ENCODE data around the gene IL3. TPM values are rescaled to one million over a fixed set of nuclear protein-coding genes. Genes with fewer than 3 reads are reported as not detected.

IL3 gene
- total and polyA plus RNA-seq, 2 of the 4 experiments (the other 2 are of a cell fraction): not detected

DNA sequence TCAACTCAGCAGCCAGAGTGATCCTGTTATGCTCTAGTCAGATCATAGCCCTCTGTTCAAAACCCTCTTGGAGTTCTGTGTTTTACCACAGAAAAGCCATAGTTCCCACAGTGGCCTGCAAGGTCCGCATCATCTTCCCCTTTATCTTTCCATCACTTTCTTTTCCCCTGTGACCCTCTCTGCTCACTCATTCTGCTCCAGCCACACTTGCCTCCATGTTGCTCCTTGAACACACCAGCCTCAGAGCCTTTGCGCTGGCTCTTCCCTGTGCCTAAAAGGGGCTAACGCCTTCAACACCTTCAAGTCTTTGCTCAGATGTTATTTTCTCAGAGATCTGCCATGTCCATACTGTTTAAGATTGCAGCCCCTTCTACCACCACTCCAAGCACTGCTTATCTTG, 39.5 kb downstream of the IL3 start:
- no peak overlapping the region for H4K8ac ChIP-seq (ENCODE audit: low read depth in 2 of 2, low read length in 2 of 2)
- no peak for DNase-seq
- no peak overlapping the region for H3K56ac ChIP-seq (ENCODE audit: extremely low read depth, insufficient read depth, low read length)
- H3K9me1 ChIP-seq (ENCODE audit: insufficient read depth, low read length): peaks cover 43% of the 10 kb centered on the region
- no TSS peak for BruUV-seq (replicated peaks)
- no peak overlapping the region for H3K27ac ChIP-seq (ENCODE audit: insufficient read depth, low read length)
- no peaks in the 10 kb centered on the region for H3K36me3 ChIP-seq (ENCODE audit: control insufficient read depth, insufficient read depth, low read length)
- no peaks in the 10 kb centered on the region for H4K20me1 ChIP-seq (ENCODE audit: insufficient read depth, low read length)
- H3K14ac ChIP-seq (replicated peaks; ENCODE audit: low read depth, low read length): peak overlapping the region; percentile 7
- no peaks in the 10 kb centered on the region for H3K9me3 ChIP-seq (ENCODE audit: control insufficient read depth, insufficient read depth, low read length)
- no peak overlapping the region for H3K4me3 ChIP-seq (ENCODE audit: insufficient read depth, low read depth, low read length)
- POLR2A ChIA-PET (ENCODE audit: unreplicated experiment): no interaction called here
- no peak for TF ChIP-seq CHD1 (IDR thresholded peaks at IDR 0.05; ENCODE audit: low read depth, low read length)
- TF ChIP-seq NFE2L2 (IDR thresholded peaks at IDR 0.05; ENCODE audit: low read depth, low read length): no peak
- TF ChIP-seq MXI1 (IDR thresholded peaks at IDR 0.05; ENCODE audit: borderline replicate concordance, low read depth, low read length): no peak
- no peak for TF ChIP-seq CEBPB (IDR thresholded peaks at IDR 0.05; ENCODE audit: low read depth, low read length)
- TF ChIP-seq RCOR1 (IDR thresholded peaks at IDR 0.05; ENCODE audit: insufficient replicate concordance, low read length): no peak
- no peak for TF ChIP-seq SMC3 (IDR thresholded peaks at IDR 0.05; ENCODE audit: low read depth, low read length)
- TF ChIP-seq POLR2A (IDR thresholded peaks at IDR 0.05; ENCODE audit: low read depth, low read length): no peak
- TF ChIP-seq, protein P1, sequence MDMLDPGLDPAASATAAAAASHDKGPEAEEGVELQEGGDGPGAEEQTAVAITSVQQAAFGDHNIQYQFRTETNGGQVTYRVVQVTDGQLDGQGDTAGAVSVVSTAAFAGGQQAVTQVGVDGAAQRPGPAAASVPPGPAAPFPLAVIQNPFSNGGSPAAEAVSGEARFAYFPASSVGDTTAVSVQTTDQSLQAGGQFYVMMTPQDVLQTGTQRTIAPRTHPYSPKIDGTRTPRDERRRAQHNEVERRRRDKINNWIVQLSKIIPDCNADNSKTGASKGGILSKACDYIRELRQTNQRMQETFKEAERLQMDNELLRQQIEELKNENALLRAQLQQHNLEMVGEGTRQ (IDR thresholded peaks at IDR 0.05; ENCODE audit: low read depth, low read length): no peak
- TF ChIP-seq, protein P2, sequence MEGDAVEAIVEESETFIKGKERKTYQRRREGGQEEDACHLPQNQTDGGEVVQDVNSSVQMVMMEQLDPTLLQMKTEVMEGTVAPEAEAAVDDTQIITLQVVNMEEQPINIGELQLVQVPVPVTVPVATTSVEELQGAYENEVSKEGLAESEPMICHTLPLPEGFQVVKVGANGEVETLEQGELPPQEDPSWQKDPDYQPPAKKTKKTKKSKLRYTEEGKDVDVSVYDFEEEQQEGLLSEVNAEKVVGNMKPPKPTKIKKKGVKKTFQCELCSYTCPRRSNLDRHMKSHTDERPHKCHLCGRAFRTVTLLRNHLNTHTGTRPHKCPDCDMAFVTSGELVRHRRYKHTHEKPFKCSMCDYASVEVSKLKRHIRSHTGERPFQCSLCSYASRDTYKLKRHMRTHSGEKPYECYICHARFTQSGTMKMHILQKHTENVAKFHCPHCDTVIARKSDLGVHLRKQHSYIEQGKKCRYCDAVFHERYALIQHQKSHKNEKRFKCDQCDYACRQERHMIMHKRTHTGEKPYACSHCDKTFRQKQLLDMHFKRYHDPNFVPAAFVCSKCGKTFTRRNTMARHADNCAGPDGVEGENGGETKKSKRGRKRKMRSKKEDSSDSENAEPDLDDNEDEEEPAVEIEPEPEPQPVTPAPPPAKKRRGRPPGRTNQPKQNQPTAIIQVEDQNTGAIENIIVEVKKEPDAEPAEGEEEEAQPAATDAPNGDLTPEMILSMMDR (conservative IDR thresholded peaks at IDR 0.05; ENCODE audit: low read depth, low read length): no peak
- TF ChIP-seq MAZ (IDR thresholded peaks at IDR 0.05; ENCODE audit: borderline replicate concordance, low read depth, low read length): no peak
- TF ChIP-seq FOS (IDR thresholded peaks at IDR 0.05; ENCODE audit: low read depth, low read length): no peak
- TF ChIP-seq RFX5 (IDR thresholded peaks at IDR 0.05; ENCODE audit: low read depth, low read length): no peak
- no peaks in the 10 kb centered on the region for H3K79me1 ChIP-seq (ENCODE audit: low read depth in 1 of 2, low read length in 2 of 2)
- peak overlapping the region; percentile 43; the same call in 1 of the 3 replicates for H2BK15ac ChIP-seq (ENCODE audit: low read depth, low read length)
- H3K4me1 ChIP-seq (ENCODE audit: control insufficient read depth, insufficient read depth, low read length): peaks cover 35% of the 10 kb centered on the region
- no peak overlapping the region for H4K5ac ChIP-seq (ENCODE audit: low read depth, low read length)
- no peak overlapping the region for H3K23ac ChIP-seq (ENCODE audit: low read depth, low read length)
- H2AK5ac ChIP-seq (ENCODE audit: low read depth, low read length): peak overlapping the region; percentile 35; the same call in 1 of the 2 replicates
- no peak for ATAC-seq (ENCODE audit: low read depth)
- no peak overlapping the region for H2AFZ ChIP-seq (replicated peaks; ENCODE audit: low read length, poor library complexity)
- no peak overlapping the region for H2BK5ac ChIP-seq (ENCODE audit: low read depth, low read length, poor library complexity, severe bottlenecking)
- no peak overlapping the region; the same call in 1 of the 2 replicates for H3K4ac ChIP-seq (ENCODE audit: low read depth, low read length)
- H2BK120ac ChIP-seq (ENCODE audit: low read depth, low read length): no peak overlapping the region
- H3K27me3 ChIP-seq (ENCODE audit: control insufficient read depth, insufficient read depth, low read length): no peaks in the 10 kb centered on the region
- intact Hi-C loops (cut with micrococcal nuclease): no loop called here
- dilution Hi-C loops (cut with HindIII; ENCODE audit: low sequenced_read_pairs, unreplicated experiment): no loop called here
- in situ Hi-C loops (cut with MboI; ENCODE audit: low sequenced_read_pairs): loop anchor here (25.0 kb wide), 1 partner anchor 387 kb away; the partner anchor contains the start of gene IRF1
- no peak overlapping the region for H4K91ac ChIP-seq (ENCODE audit: insufficient read depth, low read depth, low read length)
- CTCF ChIA-PET: no interaction called here
- H3K18ac ChIP-seq (ENCODE audit: low read depth, low read length): no peak overlapping the region
- WGBS, 2 experiments (ENCODE audit: extremely low coverage in 2 of 2, insufficient read length in 1 of 2): 96% methylated on average over 3 of the region's 3 CpGs; no CpG with 5 or more reads in 1 of the 2 experiments
- H2BK20ac ChIP-seq (ENCODE audit: low read depth, low read length): peak overlapping the region; percentile 34; the same call in 1 of the 2 replicates
- H2AK9ac ChIP-seq (replicated peaks; ENCODE audit: low read depth, low read length, poor library complexity): no peak overlapping the region
- H3K4me2 ChIP-seq (ENCODE audit: low read depth, low read length): no peak overlapping the region
- no peak overlapping the region for H3K9ac ChIP-seq (ENCODE audit: low read depth, low read length)
